ENCODE measurements around the gene KRTAP4-1. TPM values are rescaled to one million over a fixed set of nuclear protein-coding genes. Genes with fewer than 3 reads are reported as not detected.
"Not testable (repeated sequence)": the region's sequence is repeated elsewhere in the genome, so short reads cannot be mapped to it uniquely, and the experiment has no call there.

The KRTAP4-1 gene
- not detected for polyA plus RNA-seq (2012; ENCODE audit: low read depth, missing spikeins)

DNA sequence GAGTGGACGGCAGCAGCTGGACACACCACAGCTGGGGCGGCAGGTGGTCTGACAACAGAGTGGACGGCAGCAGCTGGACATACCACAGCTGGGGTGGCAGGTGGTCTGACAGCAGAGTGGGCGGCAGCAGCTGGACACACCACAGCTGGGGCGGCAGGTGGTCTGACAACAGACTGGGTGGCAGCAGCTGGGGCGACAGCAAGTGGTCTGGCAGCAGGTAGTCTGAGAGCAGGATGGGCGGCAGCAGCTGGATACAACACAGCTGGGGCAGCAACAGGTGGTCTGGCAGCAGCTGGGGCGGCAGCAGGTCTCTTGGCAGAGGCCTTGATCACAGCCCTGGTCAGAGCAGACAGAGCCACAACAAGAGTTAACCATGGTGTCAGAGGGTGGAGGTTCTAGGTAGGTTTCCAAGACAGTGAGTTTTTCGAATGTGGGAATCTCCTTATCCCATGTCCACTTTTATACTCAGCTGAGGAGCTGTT, at the start of gene KRTAP4-1:
TSS of gene KRTAP4-1 (minus strand) at position 432 of the 482 bp plus-strand sequence. CDS start at position 375, 57 bp downstream.
- TF ChIP-seq SPI1 (IDR thresholded peaks at IDR 0.05; ENCODE audit: low read depth, low read length) (no peak), TAF1 (IDR thresholded peaks at IDR 0.05; ENCODE audit: low read depth, low read length) (no peak), PAX5 (IDR thresholded peaks at IDR 0.05; ENCODE audit: insufficient read depth, low read length, severe bottlenecking) (no peak), POLR2A (IDR thresholded peaks at IDR 0.05; ENCODE audit: low read depth, low read length) (no peak)
- FAIRE-seq (no peak), DNase-seq (ENCODE audit: insufficient read length, low spot score) (no peak)

DNA sequence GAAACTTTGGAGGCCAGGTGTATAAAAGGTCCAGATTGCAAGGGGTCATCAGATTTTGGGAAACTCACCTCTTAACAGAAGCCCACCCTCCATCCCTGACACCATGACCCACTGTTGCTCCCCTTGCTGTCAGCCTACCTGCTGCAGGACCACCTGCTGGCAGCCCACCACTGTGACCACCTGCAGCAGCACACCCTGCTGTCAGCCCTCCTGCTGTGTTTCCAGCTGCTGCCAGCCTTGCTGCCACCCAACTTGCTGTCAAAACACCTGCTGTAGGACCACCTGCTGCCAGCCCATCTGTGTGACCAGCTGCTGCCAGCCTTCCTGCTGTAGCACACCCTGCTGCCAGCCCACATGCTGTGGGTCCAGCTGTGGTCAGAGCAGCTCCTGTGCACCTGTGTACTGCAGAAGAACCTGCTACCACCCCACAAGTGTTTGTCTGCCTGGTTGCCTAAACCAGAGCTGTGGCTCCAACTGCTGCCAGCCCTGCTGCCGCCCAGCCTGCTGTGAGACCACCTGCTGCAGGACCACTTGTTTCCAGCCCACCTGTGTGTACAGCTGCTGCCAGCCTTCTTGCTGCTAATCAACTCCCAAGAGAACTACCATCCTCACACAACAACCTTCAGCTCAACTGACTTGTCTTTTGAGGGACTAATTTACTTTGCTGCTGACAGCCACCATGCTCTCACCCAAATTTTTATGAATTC, 47.8 kb upstream of the KRTAP4-1 start, which contains the start of gene KRTAP9-3:
TSS of gene KRTAP9-3 (plus strand) at position 51 of the 707 bp plus-strand sequence. CDS start at position 104, 53 bp downstream.
- DNase-seq (ENCODE audit: insufficient read length, low spot score); FAIRE-seq: not testable (repeated sequence)

DNA sequence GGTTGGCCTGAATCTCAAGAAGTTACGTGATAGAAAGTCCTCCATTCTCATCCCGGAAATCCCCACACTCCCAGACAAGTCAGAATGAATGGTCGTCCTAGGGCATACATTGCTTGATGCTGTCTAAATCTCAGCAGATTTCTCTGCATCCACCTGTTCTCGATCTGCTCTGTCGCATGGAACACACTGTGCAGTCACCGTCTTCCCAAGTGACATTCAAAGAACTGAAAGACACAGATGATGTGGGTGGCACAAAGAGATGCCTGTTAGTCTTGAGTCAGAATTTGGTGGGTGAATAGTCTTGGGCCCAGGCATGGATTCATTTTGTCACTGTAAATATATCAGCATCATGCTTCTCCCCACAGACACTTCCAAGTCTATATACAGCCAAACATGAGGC, 47.0 kb upstream of the KRTAP4-1 start:
- no peak for FAIRE-seq
- TF ChIP-seq PAX5 (IDR thresholded peaks at IDR 0.05; ENCODE audit: insufficient read depth, low read length, severe bottlenecking) (no peak), POU2F2 (IDR thresholded peaks at IDR 0.05; ENCODE audit: low read depth, low read length) (no peak), TAF1 (IDR thresholded peaks at IDR 0.05; ENCODE audit: low read depth, low read length) (no peak), SPI1 (IDR thresholded peaks at IDR 0.05; ENCODE audit: low read depth, low read length) (no peak), POLR2AphosphoS5 (IDR thresholded peaks at IDR 0.05; ENCODE audit: low read depth, low read length) (no peak), POLR2A (IDR thresholded peaks at IDR 0.05; ENCODE audit: low read depth, low read length) (no peak)
- DNase-seq (ENCODE audit: insufficient read length, low spot score) = no peak

DNA sequence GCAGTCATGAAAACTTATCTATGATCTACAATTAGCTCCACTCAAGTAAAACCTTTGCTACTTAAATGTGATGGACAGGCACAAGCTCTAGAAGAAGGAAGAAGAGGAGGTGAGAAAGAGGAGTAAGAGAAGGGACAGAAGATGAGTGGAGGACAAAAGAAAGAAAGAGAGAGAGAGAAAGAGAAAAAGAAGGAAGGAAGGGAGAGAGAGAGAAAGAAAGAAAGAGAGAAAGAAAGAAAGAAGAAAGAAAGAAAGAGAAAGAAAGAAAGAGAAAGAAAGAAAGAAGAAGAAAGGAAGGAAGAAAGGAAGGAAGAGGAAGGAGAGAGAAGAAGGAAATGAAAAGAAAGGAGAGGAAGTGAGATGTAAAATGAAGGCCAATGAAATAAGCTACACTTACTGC, 45.4 kb upstream of the KRTAP4-1 start:
- TF ChIP-seq POU2F2 (IDR thresholded peaks at IDR 0.05; ENCODE audit: low read depth, low read length) = no peak
- no peak for TF ChIP-seq SPI1 (IDR thresholded peaks at IDR 0.05; ENCODE audit: low read depth, low read length)
- TF ChIP-seq POLR2A (IDR thresholded peaks at IDR 0.05; ENCODE audit: low read depth, low read length) = no peak
- TF ChIP-seq PAX5 (IDR thresholded peaks at IDR 0.05; ENCODE audit: insufficient read depth, low read length, severe bottlenecking) = no peak
- TF ChIP-seq TAF1 (IDR thresholded peaks at IDR 0.05; ENCODE audit: low read depth, low read length) = no peak
- TF ChIP-seq POLR2AphosphoS5 (IDR thresholded peaks at IDR 0.05; ENCODE audit: low read depth, low read length) = no peak
- DNase-seq (ENCODE audit: insufficient read length, low spot score) (no peak), FAIRE-seq (no peak)

DNA sequence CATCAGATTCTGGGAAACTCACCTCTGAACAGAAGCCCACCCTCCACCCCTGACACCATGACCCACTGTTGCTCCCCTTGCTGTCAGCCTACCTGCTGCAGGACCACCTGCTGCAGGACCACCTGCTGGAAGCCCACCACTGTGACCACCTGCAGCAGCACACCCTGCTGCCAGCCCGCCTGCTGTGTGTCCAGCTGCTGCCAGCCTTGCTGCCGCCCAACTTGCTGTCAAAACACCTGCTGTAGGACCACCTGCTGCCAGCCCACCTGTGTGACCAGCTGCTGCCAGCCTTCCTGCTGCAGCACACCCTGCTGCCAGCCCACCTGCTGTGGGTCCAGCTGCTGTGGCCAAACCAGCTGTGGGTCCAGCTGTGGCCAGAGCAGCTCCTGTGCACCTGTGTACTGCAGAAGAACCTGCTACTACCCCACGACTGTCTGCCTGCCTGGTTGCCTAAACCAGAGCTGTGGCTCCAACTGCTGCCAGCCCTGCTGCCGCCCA, 41.9 kb upstream of the KRTAP4-1 start, which contains the start of gene KRTAP9-2:
TSS of gene KRTAP9-2 (plus strand) at position 51 of the 498 bp plus-strand sequence. CDS start at position 58, 7 bp downstream.
- not testable (repeated sequence) for DNase-seq (ENCODE audit: insufficient read length, low spot score); FAIRE-seq

DNA sequence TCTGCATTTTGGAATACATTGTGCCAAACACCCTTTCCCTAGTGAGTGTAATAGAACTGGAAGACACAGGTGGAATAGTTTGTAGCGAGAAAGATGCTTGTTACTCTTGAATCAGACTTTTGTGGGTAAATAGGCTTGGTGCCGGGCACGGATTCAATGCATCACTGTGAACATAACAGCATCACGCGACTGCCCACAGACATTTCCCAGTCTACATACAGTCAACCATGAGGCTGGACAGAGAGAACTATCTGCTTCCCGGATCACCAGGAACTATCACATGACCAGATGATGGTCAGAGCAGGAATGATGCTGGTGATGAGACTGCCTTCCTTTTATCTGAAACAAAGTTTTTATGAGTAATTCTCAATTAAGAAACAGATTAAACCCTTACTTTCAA, 41.3 kb upstream of the KRTAP4-1 start:
- FAIRE-seq (no peak), DNase-seq (ENCODE audit: insufficient read length, low spot score) (no peak)
- TF ChIP-seq PAX5 (IDR thresholded peaks at IDR 0.05; ENCODE audit: insufficient read depth, low read length, severe bottlenecking) (no peak), SPI1 (IDR thresholded peaks at IDR 0.05; ENCODE audit: low read depth, low read length) (no peak), POLR2A (IDR thresholded peaks at IDR 0.05; ENCODE audit: low read depth, low read length) (no peak), TAF1 (IDR thresholded peaks at IDR 0.05; ENCODE audit: low read depth, low read length) (no peak), POU2F2 (IDR thresholded peaks at IDR 0.05; ENCODE audit: low read depth, low read length) (no peak), POLR2AphosphoS5 (IDR thresholded peaks at IDR 0.05; ENCODE audit: low read depth, low read length) (no peak)

DNA sequence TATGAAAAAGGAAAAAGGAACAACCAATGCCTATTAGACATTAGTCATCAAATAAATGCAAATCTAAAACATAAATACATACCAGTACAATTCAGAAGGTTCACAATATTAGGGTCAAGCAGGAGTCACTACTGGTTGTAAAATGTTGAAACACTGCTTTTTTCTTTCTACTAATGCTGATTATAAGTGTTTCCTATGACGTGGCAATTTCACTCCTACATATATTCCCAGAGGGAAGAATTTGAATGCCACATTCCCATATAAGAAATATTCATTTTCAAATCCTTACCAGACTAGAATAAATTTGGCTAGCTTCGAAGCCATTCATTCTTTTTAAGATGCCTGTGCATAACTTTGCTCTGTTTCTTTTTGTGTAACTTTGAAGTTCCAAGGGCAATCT, 39.1 kb upstream of the KRTAP4-1 start:
- no peak for DNase-seq (ENCODE audit: insufficient read length, low spot score)
- no peak for FAIRE-seq
- TF ChIP-seq PAX5 (IDR thresholded peaks at IDR 0.05; ENCODE audit: insufficient read depth, low read length, severe bottlenecking) = no peak
- no peak for TF ChIP-seq SPI1 (IDR thresholded peaks at IDR 0.05; ENCODE audit: low read depth, low read length)
- no peak for TF ChIP-seq POLR2AphosphoS5 (IDR thresholded peaks at IDR 0.05; ENCODE audit: low read depth, low read length)
- no peak for TF ChIP-seq POLR2A (IDR thresholded peaks at IDR 0.05; ENCODE audit: low read depth, low read length)
- TF ChIP-seq TAF1 (IDR thresholded peaks at IDR 0.05; ENCODE audit: low read depth, low read length) = no peak
- no peak for TF ChIP-seq POU2F2 (IDR thresholded peaks at IDR 0.05; ENCODE audit: low read depth, low read length)

DNA sequence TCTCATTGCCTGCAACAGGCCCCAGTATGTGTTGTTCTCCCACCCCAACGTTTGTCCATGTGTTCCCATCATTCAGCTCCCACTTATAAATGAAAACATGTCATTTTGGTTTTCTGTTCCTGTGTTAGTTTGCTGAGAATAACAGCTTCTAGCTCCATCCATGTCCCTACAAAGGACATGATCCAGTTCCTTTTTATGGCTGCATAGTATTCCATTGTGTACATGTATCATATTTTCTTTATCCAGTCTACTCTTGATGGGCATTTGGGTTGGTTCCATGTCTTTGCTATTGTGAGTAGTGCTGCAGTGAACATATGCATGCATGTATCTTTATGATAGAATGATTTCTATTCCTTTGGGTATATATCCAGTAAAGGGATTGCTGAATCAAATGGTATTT, 31.0 kb upstream of the KRTAP4-1 start:
- no peak for FAIRE-seq
- TF ChIP-seq TAF1 (IDR thresholded peaks at IDR 0.05; ENCODE audit: low read depth, low read length) (no peak), PAX5 (IDR thresholded peaks at IDR 0.05; ENCODE audit: insufficient read depth, low read length, severe bottlenecking) (no peak), POLR2A (IDR thresholded peaks at IDR 0.05; ENCODE audit: low read depth, low read length) (no peak), POU2F2 (IDR thresholded peaks at IDR 0.05; ENCODE audit: low read depth, low read length) (no peak), SPI1 (IDR thresholded peaks at IDR 0.05; ENCODE audit: low read depth, low read length) (no peak), POLR2AphosphoS5 (IDR thresholded peaks at IDR 0.05; ENCODE audit: low read depth, low read length) (no peak)
- DNase-seq (ENCODE audit: insufficient read length, low spot score) = no peak

DNA sequence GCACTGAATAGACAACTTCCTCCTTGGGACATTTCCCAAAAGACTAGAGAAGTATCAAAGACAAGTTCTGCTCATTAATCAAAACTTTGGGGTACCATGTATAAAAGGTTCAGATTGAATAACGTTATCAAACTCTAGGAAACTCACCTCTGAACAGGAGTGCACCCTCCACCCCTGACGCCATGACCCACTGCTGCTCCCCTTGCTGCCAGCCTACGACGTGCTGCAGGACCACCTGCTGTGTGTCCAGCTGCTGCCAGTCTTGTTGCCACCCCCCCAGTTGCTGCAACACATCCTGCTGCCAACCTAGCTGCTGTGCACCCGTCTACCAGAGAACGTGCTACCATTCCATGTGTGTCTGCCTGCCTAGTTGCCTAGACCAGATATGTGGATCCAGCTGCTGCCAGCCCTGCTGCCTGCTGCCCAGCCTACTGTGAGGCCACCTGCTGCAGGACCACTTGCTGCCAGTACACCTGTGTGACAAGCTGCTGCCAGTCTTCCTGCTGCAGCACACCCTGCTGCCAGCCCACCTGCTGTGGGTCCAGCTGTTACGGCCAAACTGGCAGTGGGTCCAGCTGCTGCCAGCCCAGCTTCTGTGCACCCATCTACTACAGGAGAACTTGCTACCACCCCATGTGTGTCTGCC, 27.9 kb upstream of the KRTAP4-1 start:
- DNase-seq (ENCODE audit: insufficient read length, low spot score) = no peak
- no peak for FAIRE-seq
- TF ChIP-seq PAX5 (IDR thresholded peaks at IDR 0.05; ENCODE audit: insufficient read depth, low read length, severe bottlenecking) = no peak
- TF ChIP-seq SPI1 (IDR thresholded peaks at IDR 0.05; ENCODE audit: low read depth, low read length) = no peak
- TF ChIP-seq POU2F2 (IDR thresholded peaks at IDR 0.05; ENCODE audit: low read depth, low read length) = no peak
- no peak for TF ChIP-seq POLR2A (IDR thresholded peaks at IDR 0.05; ENCODE audit: low read depth, low read length)
- TF ChIP-seq POLR2AphosphoS5 (IDR thresholded peaks at IDR 0.05; ENCODE audit: low read depth, low read length) = no peak
- TF ChIP-seq TAF1 (IDR thresholded peaks at IDR 0.05; ENCODE audit: low read depth, low read length) = no peak

Measured in GM12891 (cell line).